ENCODE measurements around the gene EFNA1.
A peak's percentile ranks its signal among the peaks of the same experiment; 100 is the strongest.

Gene EFNA1

DNA sequence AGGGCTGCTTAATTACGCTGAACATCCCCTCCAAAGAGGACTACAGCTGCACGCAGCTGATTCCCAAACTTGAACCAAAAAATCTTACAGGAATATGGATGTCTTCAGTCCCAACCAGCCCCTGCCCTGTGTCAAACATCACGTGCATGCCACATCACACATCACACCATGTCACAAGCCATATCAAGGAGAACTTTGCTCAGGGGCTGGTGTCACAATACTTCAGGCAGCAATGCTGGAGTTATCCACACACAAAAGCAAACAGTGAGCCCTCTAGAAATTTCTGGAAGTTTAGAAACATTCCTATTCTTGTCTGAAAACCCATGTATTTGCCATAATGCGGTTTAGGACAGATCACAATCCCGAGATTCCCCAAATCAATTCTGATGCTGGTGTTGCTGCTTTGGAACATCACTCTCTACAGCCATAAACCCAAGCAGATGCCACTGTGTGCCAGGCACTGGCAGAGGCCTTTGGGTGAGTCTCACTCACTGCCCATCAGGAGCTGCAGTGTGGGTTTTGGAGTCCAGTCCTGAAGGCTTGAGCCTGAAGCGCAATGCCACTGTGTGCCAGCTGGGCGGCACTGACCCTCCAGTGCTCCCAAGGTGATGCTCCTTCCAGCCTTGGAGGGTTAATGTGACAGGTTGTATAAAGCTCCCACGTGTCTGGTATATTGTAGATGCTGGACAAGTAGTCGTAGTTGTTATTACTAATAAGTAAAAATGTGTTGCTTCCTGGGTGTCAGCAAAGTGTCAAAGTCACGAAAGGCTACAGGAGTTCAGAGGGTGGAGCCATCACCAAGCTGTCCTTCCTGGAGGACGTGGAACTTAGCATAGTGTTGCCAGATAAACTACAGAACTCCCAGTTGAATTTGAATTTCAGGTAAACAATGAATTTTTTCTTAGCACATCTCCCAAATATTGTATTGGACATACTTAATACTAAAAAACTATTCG lies 20.1 kb upstream of the EFNA1 start:
- TF ChIP-seq GATA2 (IDR thresholded peaks at IDR 0.05; ENCODE audit: low read depth, low read length) (no peak), GATA3 (IDR thresholded peaks at IDR 0.05; ENCODE audit: low read depth, low read length) (no peak)

DNA sequence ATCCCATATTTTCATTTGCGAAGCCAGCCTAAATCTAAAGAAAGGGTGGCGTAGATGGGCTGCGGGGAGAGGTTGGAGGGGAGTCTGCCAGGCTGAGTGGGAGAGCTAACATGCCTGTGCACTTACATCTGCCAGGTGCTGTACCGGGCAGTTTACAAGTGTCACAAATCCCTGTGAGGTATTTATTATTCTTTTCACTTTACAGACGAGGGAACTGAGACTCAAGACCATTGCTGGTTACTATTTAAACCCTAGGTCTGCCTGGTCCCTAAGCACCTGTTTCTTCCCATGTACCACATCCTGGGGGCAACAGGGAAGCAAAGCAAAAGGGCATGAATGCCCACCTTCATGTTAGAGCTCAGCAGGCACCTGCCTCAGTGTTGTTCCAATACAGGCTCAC lies 19.4 kb upstream of the EFNA1 start:
- TF ChIP-seq GATA2 (IDR thresholded peaks at IDR 0.05; ENCODE audit: low read depth, low read length) (no peak), GATA3 (IDR thresholded peaks at IDR 0.05; ENCODE audit: low read depth, low read length) (no peak)

DNA sequence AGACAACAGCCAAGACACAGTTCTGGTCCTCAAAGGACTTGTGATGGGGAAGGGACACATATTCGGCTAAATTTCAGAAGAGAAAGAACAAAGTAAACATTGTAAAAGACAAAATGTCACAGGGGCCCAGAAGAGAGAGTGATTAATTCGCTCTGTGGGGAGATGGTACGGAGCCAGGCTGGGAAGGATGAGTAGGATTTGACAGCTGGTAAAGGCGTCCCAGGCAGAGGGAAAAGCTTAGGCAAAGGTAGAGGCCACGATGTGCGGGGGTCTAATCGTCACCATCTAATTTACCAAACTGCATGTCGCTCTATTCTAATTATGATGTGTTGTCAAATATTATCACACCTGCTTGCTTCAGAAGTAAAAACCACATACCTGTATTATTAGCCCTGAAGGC lies 17.3 kb upstream of the EFNA1 start:
- TF ChIP-seq GATA3 (IDR thresholded peaks at IDR 0.05; ENCODE audit: low read depth, low read length), result no peak

DNA sequence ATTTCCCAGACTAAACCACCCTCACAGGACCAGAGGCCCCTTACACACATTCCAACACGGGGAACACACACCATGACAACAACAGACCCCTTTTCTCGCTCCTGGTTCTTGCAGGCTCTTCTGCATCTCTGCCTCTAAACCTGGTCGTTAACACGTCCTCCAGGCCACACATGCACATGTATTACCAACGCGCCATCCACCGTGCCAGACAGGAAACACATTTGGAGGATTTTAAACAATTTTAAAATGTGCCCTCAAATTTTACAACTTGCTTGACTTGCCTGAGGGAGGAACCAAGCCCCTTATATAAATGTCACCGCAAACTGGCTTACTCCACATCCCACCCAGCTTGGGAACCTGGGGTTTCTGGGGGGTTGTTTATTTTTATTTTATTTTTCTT lies 16.9 kb upstream of the EFNA1 start:
- TF ChIP-seq GATA3 (IDR thresholded peaks at IDR 0.05; ENCODE audit: low read depth, low read length) (no peak), GATA2 (IDR thresholded peaks at IDR 0.05; ENCODE audit: low read depth, low read length) (no peak)

DNA sequence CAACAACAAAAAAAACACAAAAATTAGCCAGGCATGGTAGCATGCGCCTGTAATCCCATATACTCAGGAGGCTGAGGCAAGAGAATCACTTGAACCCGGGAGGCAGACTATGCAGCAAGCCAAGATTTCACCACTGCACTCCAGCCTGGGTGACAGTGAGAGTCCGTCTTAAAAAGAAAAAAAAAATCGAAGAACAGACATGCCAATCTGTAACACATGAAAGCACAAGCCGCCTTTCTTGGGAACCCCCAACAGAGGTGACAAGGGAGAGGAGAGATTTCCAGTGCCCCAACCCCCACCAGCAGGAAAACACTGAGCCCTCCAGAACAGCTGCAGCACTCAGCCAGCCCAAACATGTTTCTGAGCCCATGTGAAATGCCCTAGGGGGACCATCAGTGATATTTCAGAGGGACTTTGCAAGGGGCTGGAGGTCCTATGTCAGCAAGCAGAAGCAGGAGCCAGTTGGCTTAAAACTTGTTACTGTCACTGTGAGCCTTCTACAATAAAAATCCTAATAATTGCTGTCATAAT lies 14.2 kb upstream of the EFNA1 start:
- TF ChIP-seq GATA3 (IDR thresholded peaks at IDR 0.05; ENCODE audit: low read depth, low read length), result no peak
- no peak for TF ChIP-seq GATA2 (IDR thresholded peaks at IDR 0.05; ENCODE audit: low read depth, low read length)

DNA sequence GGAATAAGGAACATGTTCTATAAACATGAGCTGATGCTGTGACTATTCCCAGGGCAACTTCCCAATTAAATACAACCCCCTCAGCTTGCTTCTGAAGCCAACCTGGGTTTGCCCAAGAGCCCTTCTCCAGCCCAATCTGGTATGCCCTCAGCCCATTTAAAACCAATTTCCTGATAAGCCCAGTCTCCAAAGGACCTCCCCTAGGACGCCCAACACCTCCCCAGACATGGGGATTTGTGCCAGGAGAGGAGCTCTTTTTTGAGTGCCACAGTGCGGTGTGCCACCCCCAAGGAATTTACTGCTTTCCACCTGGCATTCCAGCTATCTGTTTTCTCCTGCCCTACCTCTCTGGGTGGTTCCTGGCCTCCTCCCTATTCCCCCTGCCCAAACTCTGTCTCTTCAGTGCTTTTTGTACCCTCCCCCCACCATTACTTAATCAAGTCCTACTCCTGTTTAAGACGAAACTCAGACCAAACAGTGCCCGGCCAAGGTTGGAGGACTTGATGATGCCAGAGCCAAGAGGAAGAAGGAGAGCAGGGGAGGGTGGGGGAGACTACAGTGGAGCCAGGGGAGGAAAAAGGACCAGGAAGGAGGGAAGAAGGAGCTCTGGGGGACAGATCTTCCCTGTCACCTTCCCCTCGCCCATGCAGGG lies 11.4 kb upstream of the EFNA1 start:
- TF ChIP-seq GATA3 (IDR thresholded peaks at IDR 0.05; ENCODE audit: low read depth, low read length), result no peak
- no peak for TF ChIP-seq GATA2 (IDR thresholded peaks at IDR 0.05; ENCODE audit: low read depth, low read length)

DNA sequence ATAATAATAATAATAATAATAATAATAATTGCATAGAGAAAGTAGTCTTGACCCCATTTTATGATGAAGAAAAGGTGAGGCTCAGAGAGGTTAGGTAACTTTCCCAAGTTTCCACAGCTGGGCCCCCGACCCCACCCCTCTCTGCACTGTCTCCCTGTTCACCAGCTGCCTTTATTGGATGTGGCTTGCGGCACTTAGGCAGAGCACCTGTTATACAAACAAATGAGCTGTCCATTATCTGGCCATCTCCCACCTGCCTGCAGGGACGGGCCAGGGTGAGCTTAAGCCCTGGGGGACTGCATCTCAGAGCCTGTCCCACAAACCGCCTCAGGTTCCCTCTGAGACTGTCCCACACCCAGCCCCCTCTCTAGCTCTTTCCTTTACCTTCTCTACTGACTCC lies 10.1 kb upstream of the EFNA1 start:
- TF ChIP-seq GATA3 (IDR thresholded peaks at IDR 0.05; ENCODE audit: low read depth, low read length) (no peak), GATA2 (IDR thresholded peaks at IDR 0.05; ENCODE audit: low read depth, low read length) (peak; percentile 20; the same call in 1 of the 2 replicates)

DNA sequence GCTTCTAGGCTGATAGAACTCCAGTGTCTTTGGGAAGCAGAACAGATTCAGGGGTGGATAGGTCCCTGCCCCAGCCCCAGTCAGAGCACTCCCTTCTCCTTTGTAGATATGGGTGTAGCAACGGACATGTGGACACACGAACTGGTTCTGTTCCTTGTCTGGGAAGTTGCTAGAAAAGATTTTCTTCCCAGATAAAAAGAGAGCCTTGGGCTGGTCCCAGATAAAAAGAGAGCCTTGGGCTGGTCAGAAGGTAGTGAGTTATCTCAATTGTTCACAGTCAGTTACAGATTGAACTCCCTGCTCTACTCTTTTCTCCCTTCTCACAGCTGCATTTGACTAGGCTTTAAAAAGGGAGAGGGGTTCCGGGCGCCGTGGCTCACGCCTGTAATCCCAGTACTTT lies 7.4 kb upstream of the EFNA1 start:
- TF ChIP-seq GATA2 (IDR thresholded peaks at IDR 0.05; ENCODE audit: low read depth, low read length) (no peak), GATA3 (IDR thresholded peaks at IDR 0.05; ENCODE audit: low read depth, low read length) (no peak)

DNA sequence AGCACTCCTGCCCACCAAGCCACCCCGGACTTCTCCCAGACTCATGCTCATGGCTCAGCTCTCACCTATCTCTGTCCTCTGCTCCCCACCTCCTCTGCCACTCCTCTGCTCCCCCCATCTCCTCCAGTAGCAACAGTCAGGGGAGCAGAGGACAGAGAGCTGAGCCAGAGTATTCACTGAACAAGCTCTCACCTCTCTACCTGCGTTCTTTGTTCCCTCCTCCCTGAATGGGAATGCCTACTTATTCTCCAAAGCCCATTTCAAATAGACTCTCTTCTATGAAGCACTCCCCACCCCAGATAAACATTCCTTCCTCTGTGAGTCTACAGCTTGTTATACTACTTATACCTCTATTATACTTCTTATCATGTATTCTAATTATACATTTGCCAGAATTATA lies 6.4 kb upstream of the EFNA1 start:
- no peak for TF ChIP-seq GATA2 (IDR thresholded peaks at IDR 0.05; ENCODE audit: low read depth, low read length)
- no peak for TF ChIP-seq GATA3 (IDR thresholded peaks at IDR 0.05; ENCODE audit: low read depth, low read length)

DNA sequence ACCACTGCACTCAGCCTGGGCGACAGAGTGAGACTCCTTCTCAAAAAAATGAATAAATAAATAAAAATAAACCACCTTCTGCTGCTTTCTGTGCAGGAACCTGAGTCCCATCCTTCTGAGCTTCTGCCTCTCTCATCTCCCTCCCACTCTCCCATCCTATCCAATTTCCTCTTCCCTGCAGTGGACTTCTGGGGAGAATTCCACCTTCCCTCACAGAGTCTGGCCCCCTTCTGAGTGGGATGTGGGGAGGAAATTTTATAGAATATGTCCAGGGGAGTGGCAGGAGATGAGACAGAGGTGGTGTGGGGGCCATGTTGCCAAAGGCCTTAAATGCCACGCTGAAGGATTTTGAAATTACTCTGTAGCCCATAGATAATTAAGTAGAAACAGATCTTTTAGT lies 5.4 kb upstream of the EFNA1 start:
- TF ChIP-seq GATA3 (IDR thresholded peaks at IDR 0.05; ENCODE audit: low read depth, low read length) (no peak), GATA2 (IDR thresholded peaks at IDR 0.05; ENCODE audit: low read depth, low read length) (no peak)

DNA sequence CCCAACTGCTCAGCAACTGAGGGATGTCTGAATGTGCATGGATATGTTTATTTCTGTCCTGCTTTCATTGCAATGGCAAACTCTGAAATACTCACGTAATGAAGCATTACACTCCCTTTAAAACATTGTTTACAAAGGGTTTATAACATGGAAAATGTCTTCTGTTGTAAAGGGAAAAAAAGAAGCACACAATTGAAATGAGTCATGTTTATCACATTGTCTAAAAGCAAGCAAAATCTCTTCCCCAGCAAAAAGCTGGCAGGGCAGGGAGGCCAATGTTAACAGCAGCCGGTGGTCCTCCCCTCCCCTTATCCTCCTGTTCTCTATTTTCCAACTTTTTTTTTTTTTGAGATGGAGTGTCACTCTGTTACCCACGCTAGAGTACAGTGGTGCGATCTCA lies 3.9 kb upstream of the EFNA1 start:
- TF ChIP-seq GATA3 (IDR thresholded peaks at IDR 0.05; ENCODE audit: low read depth, low read length) (no peak), GATA2 (IDR thresholded peaks at IDR 0.05; ENCODE audit: low read depth, low read length) (no peak)

DNA sequence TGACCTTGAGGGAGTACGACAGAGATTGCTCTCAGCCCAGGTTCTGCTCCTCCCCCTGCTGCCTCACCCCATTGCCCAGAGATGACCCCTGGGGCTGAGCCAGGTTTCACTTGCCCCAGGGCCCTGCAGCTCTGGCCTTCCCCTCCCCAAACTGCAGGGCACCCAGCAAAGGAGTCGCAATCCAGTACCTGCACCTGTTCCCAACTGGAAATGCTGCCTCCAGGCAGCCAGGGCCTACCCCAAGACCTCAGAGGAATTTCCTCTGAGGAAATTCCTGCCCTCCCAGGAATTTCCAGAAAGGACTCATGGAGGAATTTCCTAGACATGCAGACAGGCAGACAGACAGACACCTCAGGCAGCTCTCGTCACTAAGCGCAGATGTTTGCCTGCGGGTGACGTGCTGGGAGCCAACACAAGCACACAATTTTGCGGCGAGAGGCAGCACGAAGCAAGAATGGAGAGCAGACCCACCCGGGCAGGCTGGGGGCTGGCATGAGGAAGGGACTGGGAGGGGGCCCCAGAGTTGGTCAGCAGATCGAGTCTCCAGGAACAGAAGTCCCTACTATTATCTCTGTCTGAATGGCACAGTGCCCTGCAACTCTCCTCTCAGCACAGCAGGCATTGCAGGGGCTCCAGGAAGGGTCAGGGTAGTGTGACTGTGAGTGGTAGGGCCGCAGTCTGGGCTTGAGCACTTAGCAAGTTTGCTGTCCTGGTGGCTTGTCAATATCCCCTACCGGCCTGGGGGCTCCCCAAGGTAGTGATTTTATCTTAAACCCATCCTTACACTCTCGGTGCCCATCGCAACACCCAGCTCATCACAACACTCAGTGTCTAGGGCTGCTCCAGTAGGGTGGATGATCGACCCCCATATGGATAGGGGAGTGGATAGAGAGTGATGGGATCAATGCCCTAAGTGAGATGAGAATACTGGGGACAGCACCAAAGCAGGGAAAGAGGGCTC lies 2.9 kb upstream of the EFNA1 start:
- TF ChIP-seq GATA3 (IDR thresholded peaks at IDR 0.05; ENCODE audit: low read depth, low read length), result no peak
- TF ChIP-seq GATA2 (IDR thresholded peaks at IDR 0.05; ENCODE audit: low read depth, low read length), result no peak

DNA sequence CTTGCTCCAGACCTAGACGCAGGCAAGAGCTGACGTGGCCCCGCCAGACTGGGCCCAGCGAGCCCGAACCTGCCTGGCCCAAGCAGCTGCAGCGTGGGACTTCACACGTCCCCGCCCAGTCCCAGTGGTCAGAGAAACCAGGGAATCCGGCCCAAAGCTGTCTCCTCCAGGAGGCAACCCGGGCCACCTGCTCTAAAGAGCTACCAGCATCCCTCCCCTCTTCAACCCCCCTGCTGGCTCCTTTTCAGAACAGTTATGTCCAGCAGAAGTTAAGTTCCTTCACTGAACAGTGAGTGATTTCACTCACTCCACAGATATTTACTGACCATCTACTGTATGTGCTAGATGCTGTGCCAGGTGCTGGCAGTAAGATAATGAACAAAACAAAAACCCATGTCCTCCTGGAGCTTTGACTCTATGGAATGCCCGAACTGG lies 2.1 kb upstream of the EFNA1 start:
- TF ChIP-seq GATA3 (IDR thresholded peaks at IDR 0.05; ENCODE audit: low read depth, low read length) (no peak), GATA2 (IDR thresholded peaks at IDR 0.05; ENCODE audit: low read depth, low read length) (no peak)

Data from SH-SY5Y (cell line).